IPS DF 4.7 (cell line): ENCODE data around the gene ANGPTL2.

Experiments used
- DNase-seq: peaks from one replicate; pipeline ENCODE4 v3.0.0-alpha.2; 2013; ENCODE audit warnings: low spot score; ENCODE audit errors: extremely low read depth

ANGPTL2 gene

GRCh38 chr9:127136880-127137639 lies 14.6 kb upstream of the ANGPTL2 start:
- DNase-seq: no peak

- no peak for DNase-seq
Measured at GRCh38 chr9:127136081-127136879, 13.8 kb upstream of the ANGPTL2 start.

- no peak for DNase-seq
Measured at GRCh38 chr9:127135056-127135745, 12.8 kb upstream of the ANGPTL2 start.

GRCh38 chr9:127133739-127134167 lies 11.3 kb upstream of the ANGPTL2 start:
- DNase-seq: no peak

DNA sequence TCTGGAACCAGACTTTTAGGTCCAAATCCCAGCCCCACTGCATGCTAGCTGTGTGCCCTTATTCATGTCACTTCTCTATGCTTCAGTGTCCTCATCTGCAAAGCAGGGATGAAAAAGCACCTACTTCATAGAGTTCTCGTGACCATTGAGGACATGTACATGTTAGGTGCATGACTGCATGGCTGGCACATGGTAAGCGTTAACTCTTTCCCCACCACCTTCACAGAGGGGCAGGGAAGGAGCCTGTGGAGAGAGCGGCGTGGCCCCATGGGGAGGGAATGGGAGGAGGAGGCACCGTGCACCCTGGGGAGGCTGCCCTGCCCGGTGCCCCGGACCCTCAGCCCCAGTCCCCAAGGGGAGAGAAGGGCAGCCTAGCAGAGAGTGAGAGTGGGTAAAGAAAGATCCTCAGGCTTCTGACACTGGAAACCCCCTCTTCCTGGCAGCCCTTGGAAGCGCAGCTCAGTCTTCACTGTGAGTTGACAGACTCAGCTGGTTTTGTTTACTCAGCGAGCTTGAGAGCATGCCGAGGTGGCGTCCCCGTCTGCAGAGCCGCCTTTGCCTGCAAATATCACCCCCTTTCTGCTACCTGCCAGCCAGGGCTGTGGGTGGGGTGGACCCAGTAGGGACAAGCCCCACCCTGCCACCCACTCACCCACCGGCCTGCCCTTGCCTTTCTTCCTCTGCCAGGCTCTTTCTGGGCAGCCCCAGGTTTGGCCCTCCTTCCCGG lies 10.6 kb upstream of the ANGPTL2 start:
- DNase-seq: no peak

GRCh38 chr9:127132375-127132774 lies 9.9 kb upstream of the ANGPTL2 start:
- DNase-seq: no peak

- no peak for DNase-seq
Measured at GRCh38 chr9:127131871-127132270, 9.4 kb upstream of the ANGPTL2 start.

GRCh38 chr9:127130661-127131538 lies 8.5 kb upstream of the ANGPTL2 start:
- DNase-seq: no peak

- no peak for DNase-seq
Measured at GRCh38 chr9:127130235-127130634, 7.8 kb upstream of the ANGPTL2 start.

GRCh38 chr9:127129718-127130085 lies 7.3 kb upstream of the ANGPTL2 start:
- DNase-seq: no peak

DNA sequence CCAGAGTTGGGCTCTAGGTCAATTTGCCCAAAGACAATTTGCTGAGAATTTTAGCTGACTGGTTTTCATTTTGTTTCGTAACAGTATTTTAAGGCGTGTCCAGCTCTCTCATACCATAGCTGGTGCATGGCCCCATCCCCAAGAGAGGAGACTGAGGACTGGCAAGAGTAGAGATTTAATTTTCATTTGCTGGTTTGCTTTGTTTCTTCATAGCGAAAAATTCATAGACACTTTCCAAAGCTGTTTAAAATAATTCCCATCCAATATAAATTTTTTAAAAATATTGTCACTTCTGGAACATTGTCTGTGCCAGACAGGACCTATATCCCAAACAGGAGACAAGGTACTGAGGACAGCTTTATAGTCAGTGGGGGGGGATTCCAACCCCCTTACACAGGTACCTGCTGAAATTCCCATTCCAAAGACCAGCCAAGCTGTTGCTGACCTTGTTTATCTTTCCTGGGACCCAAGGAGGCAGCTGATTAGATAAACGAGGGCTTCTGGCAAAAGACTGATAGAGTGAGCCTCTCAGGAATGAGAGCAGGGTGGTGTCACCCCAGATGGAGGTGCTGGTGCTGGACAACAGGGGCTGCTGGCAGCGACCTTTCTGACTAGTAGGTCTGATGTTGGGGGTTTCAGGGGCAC lies 6.8 kb upstream of the ANGPTL2 start:
- no peak for DNase-seq

- DNase-seq: no peak
Measured at GRCh38 chr9:127128341-127129072, 6.1 kb upstream of the ANGPTL2 start.

- no peak for DNase-seq
Measured at GRCh38 chr9:127126971-127127370, 4.5 kb upstream of the ANGPTL2 start.

- no peak for DNase-seq
Measured at GRCh38 chr9:127124792-127125191, 2.4 kb upstream of the ANGPTL2 start.

DNA sequence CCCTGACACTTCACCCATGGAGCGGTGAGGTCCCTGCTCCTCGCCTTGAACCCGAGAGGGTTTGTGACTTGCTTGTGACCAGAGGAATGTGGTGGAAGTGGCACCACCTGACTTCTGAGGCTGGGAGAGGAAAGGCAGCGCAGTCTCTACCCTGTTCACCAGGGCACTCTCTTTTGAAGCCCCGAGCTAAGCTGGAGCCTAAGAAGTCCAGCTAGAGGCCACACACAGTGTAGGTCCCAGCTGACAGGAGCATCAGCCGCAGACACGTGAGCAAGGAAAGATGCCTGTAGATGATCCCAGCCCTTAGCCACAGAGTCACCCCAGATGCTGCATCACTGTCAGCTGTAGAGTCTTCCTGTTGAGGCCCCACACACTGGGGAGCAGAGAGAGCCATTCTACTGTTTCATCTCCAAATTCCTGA lies 1.7 kb upstream of the ANGPTL2 start:
- no peak for DNase-seq

GRCh38 chr9:127123064-127123890 lies 842 bp upstream of the ANGPTL2 start:
- no peak for DNase-seq

DNA sequence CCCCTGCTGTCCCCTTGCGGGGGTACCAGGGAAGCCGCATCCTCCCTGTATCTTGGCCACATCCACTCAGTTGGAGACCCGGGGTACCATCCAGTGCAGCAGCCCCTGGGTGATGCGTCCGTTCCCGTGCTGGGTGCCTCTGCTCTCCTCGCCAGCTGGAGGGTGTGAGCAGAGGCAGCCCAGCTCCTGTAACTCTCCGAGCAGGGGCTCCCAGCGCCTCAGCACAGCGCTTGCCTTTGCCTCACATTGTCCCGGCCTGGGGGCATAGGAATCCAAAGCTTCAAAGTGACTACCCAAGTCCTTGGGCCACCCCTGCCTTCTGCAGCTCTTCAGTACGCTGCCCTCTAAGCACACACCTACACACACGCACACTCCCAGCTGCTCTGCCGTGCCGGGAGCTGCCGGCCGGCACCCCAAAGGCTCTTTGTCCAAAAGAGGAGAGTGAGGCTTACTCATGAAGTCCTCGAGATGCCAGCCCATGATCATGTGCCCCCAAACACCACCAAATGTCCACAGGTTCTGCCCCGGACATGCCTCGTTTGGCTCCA lies 733 bp downstream of the ANGPTL2 start:
- no peak for DNase-seq

DNA sequence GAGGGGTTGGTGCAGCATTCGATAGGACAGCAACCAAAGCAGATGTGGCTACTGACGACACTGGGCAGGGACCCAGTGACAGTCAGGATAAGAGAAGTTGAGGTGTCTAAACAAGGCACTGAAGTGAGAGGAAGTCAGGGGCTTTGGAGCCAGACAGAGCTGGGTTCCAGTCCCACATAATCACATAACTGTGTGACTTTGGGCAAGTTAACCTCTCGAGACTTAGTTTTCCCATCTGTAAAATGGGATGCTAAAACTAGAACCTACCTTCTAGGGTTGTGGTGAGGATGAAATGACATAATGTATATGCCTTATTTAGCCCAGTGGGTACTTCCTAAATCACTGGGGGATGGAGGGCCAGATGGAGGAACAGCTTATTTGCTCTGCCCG lies 3.1 kb downstream of the ANGPTL2 start:
- DNase-seq: no peak
